Peyer's patch (tissue), 4 donors: ENCODE results near the gene NPLOC4.

ENCODE experiments used
- POLR2A ChIP-seq, 2 donors: fragments of 450-650 bp; IDR thresholded peaks; one replicate each; pipeline ENCODE4 v1.5.1; 2017; ENCODE audit warnings: antibody characterized with exemption in 2 of 2, mild to moderate bottlenecking in 2 of 2, moderate library complexity in 2 of 2
- TF ChIP-seq, protein P1 (sequence below), 6 experiments: fragments of 450-650 bp in 4 of 6; fragments of 200-600 bp in 2 of 6; sonication (generic) in 1 of 6; IDR thresholded peaks; one replicate each; pipeline ENCODE4 v1.5.1; 2017 to 2019; ENCODE audit warnings: antibody characterized with exemption in 6 of 6, mild to moderate bottlenecking in 3 of 6, moderate library complexity in 1 of 6

DNA sequence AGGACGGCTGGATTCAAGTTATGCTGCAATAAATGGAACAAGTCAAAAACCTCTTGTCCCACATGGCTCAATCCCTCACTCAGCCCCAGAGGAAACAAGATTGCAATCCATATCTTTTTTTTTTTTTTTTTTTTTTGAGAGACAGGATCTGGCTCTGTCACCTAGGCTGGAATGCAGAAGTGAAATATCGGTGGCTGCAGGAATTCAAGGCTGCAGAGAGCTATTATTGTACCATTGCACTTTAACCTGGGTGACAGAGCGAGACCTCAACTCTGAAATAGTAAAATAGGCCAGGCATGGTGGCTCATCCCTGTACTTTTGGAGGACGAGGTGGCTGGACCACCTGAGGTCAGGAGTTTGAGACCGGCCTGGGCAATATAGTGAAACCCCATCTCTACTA is 22.1 kb upstream of the NPLOC4 start:
- TF ChIP-seq, protein P1, sequence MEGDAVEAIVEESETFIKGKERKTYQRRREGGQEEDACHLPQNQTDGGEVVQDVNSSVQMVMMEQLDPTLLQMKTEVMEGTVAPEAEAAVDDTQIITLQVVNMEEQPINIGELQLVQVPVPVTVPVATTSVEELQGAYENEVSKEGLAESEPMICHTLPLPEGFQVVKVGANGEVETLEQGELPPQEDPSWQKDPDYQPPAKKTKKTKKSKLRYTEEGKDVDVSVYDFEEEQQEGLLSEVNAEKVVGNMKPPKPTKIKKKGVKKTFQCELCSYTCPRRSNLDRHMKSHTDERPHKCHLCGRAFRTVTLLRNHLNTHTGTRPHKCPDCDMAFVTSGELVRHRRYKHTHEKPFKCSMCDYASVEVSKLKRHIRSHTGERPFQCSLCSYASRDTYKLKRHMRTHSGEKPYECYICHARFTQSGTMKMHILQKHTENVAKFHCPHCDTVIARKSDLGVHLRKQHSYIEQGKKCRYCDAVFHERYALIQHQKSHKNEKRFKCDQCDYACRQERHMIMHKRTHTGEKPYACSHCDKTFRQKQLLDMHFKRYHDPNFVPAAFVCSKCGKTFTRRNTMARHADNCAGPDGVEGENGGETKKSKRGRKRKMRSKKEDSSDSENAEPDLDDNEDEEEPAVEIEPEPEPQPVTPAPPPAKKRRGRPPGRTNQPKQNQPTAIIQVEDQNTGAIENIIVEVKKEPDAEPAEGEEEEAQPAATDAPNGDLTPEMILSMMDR (IDR thresholded peaks at IDR 0.05), result no peak
- TF ChIP-seq POLR2A (IDR thresholded peaks at IDR 0.05), result no peak
